Endothelial cell of umbilical vein (primary cell): Measurements from ENCODE around the gene ATXN1.

Experiments
- EZH2 ChIP-seq: IDR thresholded peaks from 2 replicates; pipeline ENCODE4 v1.6.1; 2012; ENCODE audit warnings: borderline replicate concordance, low read depth, mild to moderate bottlenecking, moderate library complexity, low read length, inconsistent platforms; ENCODE audit not compliant: severe bottlenecking
- POLR2A ChIP-seq: IDR thresholded peaks from 2 replicates; pipeline ENCODE4 v1.6.1; 2012; ENCODE audit warnings: low read depth, mild to moderate bottlenecking, control low read depth, low read length
- TF ChIP-seq, protein P1 (sequence below), 2 donors: IDR thresholded peaks; 1 replicate in 1 of 2; 2 replicates in 1 of 2; pipeline ENCODE4 v1.5.1; 2011; ENCODE audit warnings: low read length in 2 of 2, mild to moderate bottlenecking in 2 of 2, moderate library complexity in 2 of 2, control low read depth in 1 of 2, inconsistent platforms in 1 of 2, low read depth in 1 of 2; ENCODE audit not compliant: insufficient read depth in 1 of 2; ENCODE audit errors: extremely low read depth in 1 of 2

DNA sequence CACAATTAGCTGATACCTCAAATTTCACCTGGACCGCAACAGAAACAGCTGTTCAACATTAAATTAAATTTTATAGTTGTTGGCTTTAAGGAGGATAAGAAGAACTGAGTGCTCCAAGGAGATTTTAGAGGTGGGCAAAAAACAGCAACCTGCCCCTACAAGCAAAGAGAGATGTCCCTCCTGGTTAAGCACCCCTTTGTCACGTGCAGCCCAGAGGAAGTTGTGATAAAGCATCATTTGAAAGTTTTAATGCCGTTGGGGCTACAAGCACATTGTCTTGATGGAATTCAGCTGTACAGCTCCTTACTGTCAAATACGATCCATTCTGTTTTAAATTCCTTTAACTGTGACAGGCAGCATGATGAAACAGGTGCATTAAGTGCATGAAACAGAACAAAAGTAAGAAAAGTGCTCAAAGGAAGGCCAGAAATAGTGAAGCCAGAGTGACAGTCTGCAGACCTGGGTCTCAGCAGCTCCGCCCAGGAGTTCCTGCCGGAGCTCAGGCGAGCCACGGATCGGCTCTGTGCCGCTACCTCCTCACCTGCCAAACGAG is 327.8 kb downstream of the ATXN1 start:
- TF ChIP-seq EZH2: no peak
- TF ChIP-seq POLR2A: no peak
- TF ChIP-seq, protein P1, sequence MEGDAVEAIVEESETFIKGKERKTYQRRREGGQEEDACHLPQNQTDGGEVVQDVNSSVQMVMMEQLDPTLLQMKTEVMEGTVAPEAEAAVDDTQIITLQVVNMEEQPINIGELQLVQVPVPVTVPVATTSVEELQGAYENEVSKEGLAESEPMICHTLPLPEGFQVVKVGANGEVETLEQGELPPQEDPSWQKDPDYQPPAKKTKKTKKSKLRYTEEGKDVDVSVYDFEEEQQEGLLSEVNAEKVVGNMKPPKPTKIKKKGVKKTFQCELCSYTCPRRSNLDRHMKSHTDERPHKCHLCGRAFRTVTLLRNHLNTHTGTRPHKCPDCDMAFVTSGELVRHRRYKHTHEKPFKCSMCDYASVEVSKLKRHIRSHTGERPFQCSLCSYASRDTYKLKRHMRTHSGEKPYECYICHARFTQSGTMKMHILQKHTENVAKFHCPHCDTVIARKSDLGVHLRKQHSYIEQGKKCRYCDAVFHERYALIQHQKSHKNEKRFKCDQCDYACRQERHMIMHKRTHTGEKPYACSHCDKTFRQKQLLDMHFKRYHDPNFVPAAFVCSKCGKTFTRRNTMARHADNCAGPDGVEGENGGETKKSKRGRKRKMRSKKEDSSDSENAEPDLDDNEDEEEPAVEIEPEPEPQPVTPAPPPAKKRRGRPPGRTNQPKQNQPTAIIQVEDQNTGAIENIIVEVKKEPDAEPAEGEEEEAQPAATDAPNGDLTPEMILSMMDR (IDR thresholded peaks at IDR 0.05; ENCODE audit: extremely low read depth in 1 of 2, insufficient read depth in 1 of 2, low read depth in 1 of 2, low read length in 2 of 2): no peak
